C4-2B (cell line): Measurements from ENCODE around the gene CFAP90.

Source experiments
- ZFX ChIP-seq: fragments of 450-650 bp; IDR thresholded peaks from 2 replicates; pipeline ENCODE4 v1.6.1; 2017
- TF ChIP-seq, protein P1 (sequence below): fragments of 450-650 bp; conservative IDR thresholded peaks from 2 replicates; pipeline ENCODE4 v1.5.1; 2017; ENCODE audit warnings: mild to moderate bottlenecking

- TF ChIP-seq, protein P1, sequence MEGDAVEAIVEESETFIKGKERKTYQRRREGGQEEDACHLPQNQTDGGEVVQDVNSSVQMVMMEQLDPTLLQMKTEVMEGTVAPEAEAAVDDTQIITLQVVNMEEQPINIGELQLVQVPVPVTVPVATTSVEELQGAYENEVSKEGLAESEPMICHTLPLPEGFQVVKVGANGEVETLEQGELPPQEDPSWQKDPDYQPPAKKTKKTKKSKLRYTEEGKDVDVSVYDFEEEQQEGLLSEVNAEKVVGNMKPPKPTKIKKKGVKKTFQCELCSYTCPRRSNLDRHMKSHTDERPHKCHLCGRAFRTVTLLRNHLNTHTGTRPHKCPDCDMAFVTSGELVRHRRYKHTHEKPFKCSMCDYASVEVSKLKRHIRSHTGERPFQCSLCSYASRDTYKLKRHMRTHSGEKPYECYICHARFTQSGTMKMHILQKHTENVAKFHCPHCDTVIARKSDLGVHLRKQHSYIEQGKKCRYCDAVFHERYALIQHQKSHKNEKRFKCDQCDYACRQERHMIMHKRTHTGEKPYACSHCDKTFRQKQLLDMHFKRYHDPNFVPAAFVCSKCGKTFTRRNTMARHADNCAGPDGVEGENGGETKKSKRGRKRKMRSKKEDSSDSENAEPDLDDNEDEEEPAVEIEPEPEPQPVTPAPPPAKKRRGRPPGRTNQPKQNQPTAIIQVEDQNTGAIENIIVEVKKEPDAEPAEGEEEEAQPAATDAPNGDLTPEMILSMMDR = no peak
- no peak for TF ChIP-seq ZFX
These were observed 283 bp upstream of the CFAP90 start for GRCh38 chr5:7851240-7851592.
